Liver (tissue), 9 donors: ENCODE results near the gene LMBRD1. TPM values are rescaled to one million over a fixed set of nuclear protein-coding genes. Genes with fewer than 3 reads are reported as not detected.

ENCODE experiments used
- DNase-seq: peaks from one replicate; pipeline ENCODE4 v3.0.0-alpha.2; 2017; ENCODE audit warnings: low spot score
- H3K27ac ChIP-seq, 2 donors: one replicate each; pipeline ENCODE4 v1.7.0; 2013; ENCODE audit warnings: inconsistent platforms in 2 of 2, low read length in 2 of 2, control low read depth in 1 of 2, low read depth in 1 of 2, mild to moderate bottlenecking in 1 of 2
- H3K27me3 ChIP-seq, 4 donors: one replicate each; pipeline versions ENCODE4 v1.6.1 to v1.7.0; 2013; ENCODE audit warnings: low read length in 3 of 4, inconsistent platforms in 1 of 4, mild to moderate bottlenecking in 1 of 4, moderate library complexity in 1 of 4; ENCODE audit not compliant: control insufficient read depth in 4 of 4, insufficient read depth in 4 of 4
- H3K36me3 ChIP-seq, 4 donors: one replicate each; pipeline versions ENCODE4 v1.6.1 to v1.7.0; 2013; ENCODE audit warnings: low read length in 3 of 4, mild to moderate bottlenecking in 3 of 4, low read depth in 1 of 4, moderate library complexity in 1 of 4; ENCODE audit not compliant: control insufficient read depth in 4 of 4, insufficient read depth in 3 of 4
- H3K4me1 ChIP-seq, 4 donors: one replicate each; pipeline versions ENCODE4 v1.6.1 to v1.7.0; 2013; ENCODE audit warnings: low read length in 3 of 4, mild to moderate bottlenecking in 3 of 4, moderate library complexity in 1 of 4; ENCODE audit not compliant: control insufficient read depth in 4 of 4, insufficient read depth in 4 of 4
- H3K4me3 ChIP-seq, 3 donors: one replicate each; pipeline versions ENCODE4 v1.6.1 to v1.7.0; 2013; ENCODE audit warnings: low read length in 3 of 3, control low read depth in 1 of 3, low read depth in 1 of 3, mild to moderate bottlenecking in 1 of 3
- H3K9ac ChIP-seq, 2 donors: one replicate each; pipeline ENCODE4 v1.7.0; 2013; ENCODE audit warnings: low read length in 2 of 2, mild to moderate bottlenecking in 2 of 2, moderate library complexity in 2 of 2, control low read depth in 1 of 2, low read depth in 1 of 2
- H3K9me3 ChIP-seq, 4 donors: one replicate each; pipeline versions ENCODE4 v1.6.1 to v1.7.0; 2013; ENCODE audit warnings: low read length in 3 of 4; ENCODE audit not compliant: control insufficient read depth in 4 of 4
- EGR1 ChIP-seq, 2 donors: IDR thresholded peaks; 2 replicates each; pipeline ENCODE4 v1.6.1; 2016 to 2018; ENCODE audit warnings: antibody characterized with exemption in 2 of 2, low read depth in 2 of 2
- FOXA1 ChIP-seq: IDR thresholded peaks from 2 replicates; pipeline ENCODE4 v1.6.1; 2016; ENCODE audit warnings: antibody characterized with exemption
- HNF4A ChIP-seq, 2 donors: conservative IDR thresholded peaks; 2 replicates each; pipeline ENCODE4 v1.6.1; 2016; ENCODE audit warnings: antibody characterized with exemption in 2 of 2, mild to moderate bottlenecking in 2 of 2
- WGBS: extraction: QIAGEN DNeasy Blood & Tissue Kit; methylation state at CpG from one replicate; pipeline ENCODE4 v1.1.7; 2013; 5-methylcytosine and 5-hydroxymethylcytosine counted together
- polyA plus RNA-seq, 2 donors: library from polyadenylated mRNA; stranded (reverse) in 1 of 2; unstranded in 1 of 2; fragments of 200-250 nt in 1 of 2; fragments of >200 nt in 1 of 2; fragmentation: Nextera tagmentation in 1 of 2; extraction: Ambion mirVana in 1 of 2; gene quantifications; one replicate each; pipeline versions ENCODE4 v1.2.1 to v1.2.3, GENCODE V29; 2013 to 2015
- total RNA-seq, 2 donors: library from RNA; depleted of rRNA; stranded (reverse); fragments of >200 nt; gene quantifications; one replicate each; pipeline ENCODE4 v1.2.3, GENCODE V29; 2014
- TF ChIP-seq, protein P1 (sequence below): IDR thresholded peaks from 2 replicates; pipeline ENCODE4 v1.6.1; 2016; ENCODE audit warnings: antibody characterized with exemption, mild to moderate bottlenecking
- TF ChIP-seq, protein P2 (sequence below): fragments of 150-350 bp; IDR thresholded peaks from 2 replicates; pipeline ENCODE4 v1.5.1; 2017; ENCODE audit warnings: improper control_type of control experiment, low read depth, low read length; ENCODE audit not compliant: missing input control
- TF ChIP-seq, protein P3 (sequence below): IDR thresholded peaks from 2 replicates; pipeline ENCODE4 v1.6.1; 2016; ENCODE audit warnings: antibody characterized with exemption
- TF ChIP-seq, protein P4 (sequence below): IDR thresholded peaks from 2 replicates; pipeline ENCODE4 v1.6.1; 2016; ENCODE audit warnings: antibody characterized with exemption
- TF ChIP-seq, protein P5 (sequence below): IDR thresholded peaks from 2 replicates; pipeline ENCODE4 v1.6.1; 2016; ENCODE audit warnings: antibody characterized with exemption
- donor health status: healthy.
- donor health status: healthy.
- donor health status: healthy.
- donor health status: healthy.
- donor health status: healthy.

Gene LMBRD1
- total and polyA plus RNA-seq, 4 donors = 33.2 to 54.5 (median 43.3) TPM

DNA sequence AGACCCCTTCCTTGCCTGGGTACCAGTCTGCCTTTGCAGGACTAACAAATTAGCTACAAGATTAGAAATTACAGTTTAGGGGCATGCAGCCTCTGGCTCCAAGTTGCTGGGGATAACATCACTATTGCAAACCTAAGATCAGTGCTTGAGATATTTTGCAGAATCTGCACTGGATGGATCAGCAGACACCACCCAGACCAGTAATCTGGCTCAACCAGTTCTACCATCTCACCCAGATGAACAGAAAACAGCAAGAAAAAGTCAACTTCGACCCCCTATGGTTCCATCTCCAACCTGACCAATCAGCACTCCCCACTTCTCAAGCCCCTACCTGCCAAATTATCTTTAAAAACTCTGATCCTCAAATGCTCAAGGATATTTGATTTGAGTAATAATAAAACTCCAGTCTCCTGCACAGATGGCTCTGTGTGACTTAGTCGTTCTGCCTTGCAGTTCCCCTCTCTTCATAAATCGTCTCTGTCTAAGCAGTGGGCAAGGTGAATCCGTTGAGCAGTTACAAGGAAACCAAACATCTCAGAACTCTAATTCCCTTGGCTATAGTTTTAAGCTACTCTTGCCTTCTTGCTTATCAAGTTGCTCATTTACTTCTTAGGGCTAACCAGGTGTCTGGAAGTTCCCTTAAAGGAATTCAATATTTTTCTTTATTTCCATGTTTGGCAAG lies 16.1 kb upstream of the LMBRD1 start:
- 87% methylated on average over 4 of the region's 4 CpGs for WGBS
- Histone ChIP-seq H3K4me3 (no peak overlapping the region), H3K4me1 (peaks cover 0 to 3% (median 0%) of the 10 kb centered on the region in 4 donors), H3K27ac (no peak overlapping the region), H3K27me3 (no peaks in the 10 kb centered on the region), H3K9me3 (no peaks in the 10 kb centered on the region), H3K9ac (no peak overlapping the region), H3K36me3 (no peaks in the 10 kb centered on the region)
- no peak for TF ChIP-seq HNF4A (conservative IDR thresholded peaks at IDR 0.05)
- TF ChIP-seq, protein P1, sequence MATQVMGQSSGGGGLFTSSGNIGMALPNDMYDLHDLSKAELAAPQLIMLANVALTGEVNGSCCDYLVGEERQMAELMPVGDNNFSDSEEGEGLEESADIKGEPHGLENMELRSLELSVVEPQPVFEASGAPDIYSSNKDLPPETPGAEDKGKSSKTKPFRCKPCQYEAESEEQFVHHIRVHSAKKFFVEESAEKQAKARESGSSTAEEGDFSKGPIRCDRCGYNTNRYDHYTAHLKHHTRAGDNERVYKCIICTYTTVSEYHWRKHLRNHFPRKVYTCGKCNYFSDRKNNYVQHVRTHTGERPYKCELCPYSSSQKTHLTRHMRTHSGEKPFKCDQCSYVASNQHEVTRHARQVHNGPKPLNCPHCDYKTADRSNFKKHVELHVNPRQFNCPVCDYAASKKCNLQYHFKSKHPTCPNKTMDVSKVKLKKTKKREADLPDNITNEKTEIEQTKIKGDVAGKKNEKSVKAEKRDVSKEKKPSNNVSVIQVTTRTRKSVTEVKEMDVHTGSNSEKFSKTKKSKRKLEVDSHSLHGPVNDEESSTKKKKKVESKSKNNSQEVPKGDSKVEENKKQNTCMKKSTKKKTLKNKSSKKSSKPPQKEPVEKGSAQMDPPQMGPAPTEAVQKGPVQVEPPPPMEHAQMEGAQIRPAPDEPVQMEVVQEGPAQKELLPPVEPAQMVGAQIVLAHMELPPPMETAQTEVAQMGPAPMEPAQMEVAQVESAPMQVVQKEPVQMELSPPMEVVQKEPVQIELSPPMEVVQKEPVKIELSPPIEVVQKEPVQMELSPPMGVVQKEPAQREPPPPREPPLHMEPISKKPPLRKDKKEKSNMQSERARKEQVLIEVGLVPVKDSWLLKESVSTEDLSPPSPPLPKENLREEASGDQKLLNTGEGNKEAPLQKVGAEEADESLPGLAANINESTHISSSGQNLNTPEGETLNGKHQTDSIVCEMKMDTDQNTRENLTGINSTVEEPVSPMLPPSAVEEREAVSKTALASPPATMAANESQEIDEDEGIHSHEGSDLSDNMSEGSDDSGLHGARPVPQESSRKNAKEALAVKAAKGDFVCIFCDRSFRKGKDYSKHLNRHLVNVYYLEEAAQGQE = no peak
- TF ChIP-seq, protein P2, sequence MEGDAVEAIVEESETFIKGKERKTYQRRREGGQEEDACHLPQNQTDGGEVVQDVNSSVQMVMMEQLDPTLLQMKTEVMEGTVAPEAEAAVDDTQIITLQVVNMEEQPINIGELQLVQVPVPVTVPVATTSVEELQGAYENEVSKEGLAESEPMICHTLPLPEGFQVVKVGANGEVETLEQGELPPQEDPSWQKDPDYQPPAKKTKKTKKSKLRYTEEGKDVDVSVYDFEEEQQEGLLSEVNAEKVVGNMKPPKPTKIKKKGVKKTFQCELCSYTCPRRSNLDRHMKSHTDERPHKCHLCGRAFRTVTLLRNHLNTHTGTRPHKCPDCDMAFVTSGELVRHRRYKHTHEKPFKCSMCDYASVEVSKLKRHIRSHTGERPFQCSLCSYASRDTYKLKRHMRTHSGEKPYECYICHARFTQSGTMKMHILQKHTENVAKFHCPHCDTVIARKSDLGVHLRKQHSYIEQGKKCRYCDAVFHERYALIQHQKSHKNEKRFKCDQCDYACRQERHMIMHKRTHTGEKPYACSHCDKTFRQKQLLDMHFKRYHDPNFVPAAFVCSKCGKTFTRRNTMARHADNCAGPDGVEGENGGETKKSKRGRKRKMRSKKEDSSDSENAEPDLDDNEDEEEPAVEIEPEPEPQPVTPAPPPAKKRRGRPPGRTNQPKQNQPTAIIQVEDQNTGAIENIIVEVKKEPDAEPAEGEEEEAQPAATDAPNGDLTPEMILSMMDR = no peak
- DNase-seq = no peak

DNA sequence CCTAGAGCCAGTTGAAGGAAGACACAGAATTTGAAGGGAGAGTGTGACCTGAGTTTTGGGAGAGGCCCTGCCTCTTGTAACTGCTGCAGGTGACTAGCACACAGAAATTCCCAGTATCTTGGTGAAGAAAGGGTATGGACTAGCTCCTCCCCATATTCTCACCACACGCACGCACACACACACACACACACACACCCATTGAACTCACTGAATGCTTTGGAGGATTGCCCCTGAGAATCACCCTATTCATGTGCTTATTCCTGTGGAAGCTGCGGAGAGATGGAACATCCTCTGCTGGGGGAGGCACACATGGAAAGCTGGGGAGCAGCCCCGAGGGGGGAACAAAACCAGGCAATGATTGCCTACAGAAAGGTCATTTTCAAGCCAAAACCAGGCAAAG lies 6.2 kb upstream of the LMBRD1 start:
- WGBS = 97% methylated on average over 4 of the region's 4 CpGs
- no peaks in the 10 kb centered on the region for H3K4me1 ChIP-seq
- H3K27ac ChIP-seq = no peak overlapping the region
- no peak overlapping the region for H3K9ac ChIP-seq
- H3K27me3 ChIP-seq = no peaks in the 10 kb centered on the region
- DNase-seq = no peak
- no peaks in the 10 kb centered on the region for H3K9me3 ChIP-seq
- TF ChIP-seq, protein P2 = no peak
- TF ChIP-seq, protein P1 = no peak
- TF ChIP-seq EGR1 (IDR thresholded peaks at IDR 0.05; ENCODE audit: low read depth in 2 of 2) = no peak
- TF ChIP-seq FOXA1 = no peak
- TF ChIP-seq, protein P3, sequence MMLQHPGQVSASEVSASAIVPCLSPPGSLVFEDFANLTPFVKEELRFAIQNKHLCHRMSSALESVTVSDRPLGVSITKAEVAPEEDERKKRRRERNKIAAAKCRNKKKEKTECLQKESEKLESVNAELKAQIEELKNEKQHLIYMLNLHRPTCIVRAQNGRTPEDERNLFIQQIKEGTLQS = no peak
- TF ChIP-seq, protein P4, sequence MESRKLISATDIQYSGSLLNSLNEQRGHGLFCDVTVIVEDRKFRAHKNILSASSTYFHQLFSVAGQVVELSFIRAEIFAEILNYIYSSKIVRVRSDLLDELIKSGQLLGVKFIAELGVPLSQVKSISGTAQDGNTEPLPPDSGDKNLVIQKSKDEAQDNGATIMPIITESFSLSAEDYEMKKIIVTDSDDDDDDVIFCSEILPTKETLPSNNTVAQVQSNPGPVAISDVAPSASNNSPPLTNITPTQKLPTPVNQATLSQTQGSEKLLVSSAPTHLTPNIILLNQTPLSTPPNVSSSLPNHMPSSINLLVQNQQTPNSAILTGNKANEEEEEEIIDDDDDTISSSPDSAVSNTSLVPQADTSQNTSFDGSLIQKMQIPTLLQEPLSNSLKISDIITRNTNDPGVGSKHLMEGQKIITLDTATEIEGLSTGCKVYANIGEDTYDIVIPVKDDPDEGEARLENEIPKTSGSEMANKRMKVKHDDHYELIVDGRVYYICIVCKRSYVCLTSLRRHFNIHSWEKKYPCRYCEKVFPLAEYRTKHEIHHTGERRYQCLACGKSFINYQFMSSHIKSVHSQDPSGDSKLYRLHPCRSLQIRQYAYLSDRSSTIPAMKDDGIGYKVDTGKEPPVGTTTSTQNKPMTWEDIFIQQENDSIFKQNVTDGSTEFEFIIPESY = no peak
- TF ChIP-seq, protein P5, sequence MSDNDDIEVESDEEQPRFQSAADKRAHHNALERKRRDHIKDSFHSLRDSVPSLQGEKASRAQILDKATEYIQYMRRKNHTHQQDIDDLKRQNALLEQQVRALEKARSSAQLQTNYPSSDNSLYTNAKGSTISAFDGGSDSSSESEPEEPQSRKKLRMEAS = no peak
- no peaks in the 10 kb centered on the region for H3K36me3 ChIP-seq
- no peak overlapping the region for H3K4me3 ChIP-seq
